ENCODE data around the gene RAB29.

RAB29 gene

DNA sequence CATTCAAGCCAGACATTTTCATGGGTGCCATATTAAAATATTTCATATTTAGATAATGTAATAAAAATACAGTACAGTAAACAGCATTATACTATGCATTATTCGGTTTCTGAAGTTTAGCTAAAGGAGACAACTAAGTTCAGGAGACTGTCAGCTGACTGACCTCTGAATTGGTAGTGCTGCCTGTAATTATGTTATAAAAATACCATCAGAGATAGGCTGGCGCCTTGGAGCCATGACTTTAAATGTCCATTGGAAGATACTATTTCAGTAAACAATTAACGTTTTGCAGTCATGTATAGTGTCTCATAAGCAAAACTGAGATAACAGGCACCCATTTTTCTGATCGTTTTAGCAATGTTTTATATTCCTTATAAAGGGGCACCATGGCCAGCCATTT is 11.3 kb upstream of the RAB29 start:
- H3K4me3 ChIP-seq (ENCODE audit: low read depth, low read length), result no peak overlapping the region
- TF ChIP-seq CTCF (IDR thresholded peaks at IDR 0.05; ENCODE audit: insufficient read depth, low read depth, low read length, missing control alignments), result no peak
- no peak for DNase-seq (ENCODE audit: low read depth)

GRCh38 chr1:205785446-205785845 is 10.2 kb upstream of the RAB29 start:
- DNase-seq (ENCODE audit: low read depth), result no peak
- H3K4me3 ChIP-seq (ENCODE audit: low read depth, low read length), result no peak overlapping the region
- TF ChIP-seq CTCF (IDR thresholded peaks at IDR 0.05; ENCODE audit: insufficient read depth, low read depth, low read length, missing control alignments), result no peak

- no peak for DNase-seq (ENCODE audit: low read depth)
- no peak for TF ChIP-seq CTCF (IDR thresholded peaks at IDR 0.05; ENCODE audit: insufficient read depth, low read depth, low read length, missing control alignments)
These were observed 8.6 kb upstream of the RAB29 start for GRCh38 chr1:205783904-205784303.

GRCh38 chr1:205783433-205783795 is 8.1 kb upstream of the RAB29 start:
- no peak for TF ChIP-seq CTCF (IDR thresholded peaks at IDR 0.05; ENCODE audit: insufficient read depth, low read depth, low read length, missing control alignments)
- H3K4me3 ChIP-seq (ENCODE audit: low read depth, low read length), result no peak overlapping the region
- DNase-seq (ENCODE audit: low read depth), result no peak

More at GRCh38 chr1:205783904-205784303, 8.6 kb upstream of the RAB29 start:
- no peak overlapping the region for H3K4me3 ChIP-seq (ENCODE audit: low read depth, low read length)

GRCh38 chr1:205782627-205783432 is 7.5 kb upstream of the RAB29 start:
- DNase-seq (ENCODE audit: low read depth), result peak; percentile 10
- H3K4me3 ChIP-seq (ENCODE audit: low read depth, low read length), result no peak overlapping the region
- no peak for TF ChIP-seq CTCF (IDR thresholded peaks at IDR 0.05; ENCODE audit: insufficient read depth, low read depth, low read length, missing control alignments)

DNA sequence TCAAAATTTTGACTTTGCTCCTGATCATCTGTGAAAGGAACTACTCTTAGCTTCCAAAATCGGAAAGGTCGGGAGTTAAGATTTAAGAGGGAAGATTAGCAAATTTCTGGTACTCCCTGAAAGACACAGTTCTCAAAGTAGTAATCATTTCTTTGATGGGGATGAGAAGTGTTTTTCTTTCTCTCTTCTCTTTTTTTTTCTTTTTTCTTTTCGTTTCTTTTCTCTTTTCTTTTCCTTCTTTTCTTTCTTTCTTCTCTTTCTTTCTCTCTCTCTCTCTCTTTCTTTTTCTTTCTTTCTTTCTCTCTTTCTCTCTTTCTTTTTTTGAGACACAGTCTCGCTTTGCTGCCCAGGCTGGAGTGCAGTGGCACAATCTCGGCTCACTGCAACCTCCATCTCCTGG is 5.1 kb upstream of the RAB29 start:
- no peak for TF ChIP-seq CTCF (IDR thresholded peaks at IDR 0.05; ENCODE audit: insufficient read depth, low read depth, low read length, missing control alignments)
- DNase-seq (ENCODE audit: low read depth), result no peak
- H3K4me3 ChIP-seq (ENCODE audit: low read depth, low read length), result no peak overlapping the region

DNA sequence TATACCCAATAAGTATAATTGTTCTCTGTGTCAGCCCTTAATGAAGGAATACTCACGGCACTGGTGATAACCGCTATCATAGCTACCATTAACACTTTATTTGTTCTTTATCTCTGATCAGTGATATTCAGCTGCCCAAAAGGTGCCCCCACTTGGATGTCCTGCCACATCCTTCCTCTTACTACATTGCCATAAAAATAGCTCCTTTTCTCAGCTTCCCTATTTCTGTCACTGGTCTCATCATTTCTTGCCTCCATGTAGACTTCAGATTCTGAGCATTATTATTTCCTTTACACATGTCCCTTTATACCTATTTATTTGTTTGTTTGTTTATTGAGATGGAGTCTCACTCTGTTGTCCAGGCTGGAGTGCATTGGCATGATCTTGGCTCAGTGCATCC is 2.7 kb upstream of the RAB29 start:
- no peak overlapping the region for H3K4me3 ChIP-seq (ENCODE audit: low read depth, low read length)
- TF ChIP-seq CTCF (IDR thresholded peaks at IDR 0.05; ENCODE audit: insufficient read depth, low read depth, low read length, missing control alignments), result no peak
- DNase-seq (ENCODE audit: low read depth), result no peak

Measured in GM12865 (cell line).